SW480 (cell line): ENCODE data around the gene RAN.
"Not testable (repeated sequence)": the region's sequence is repeated elsewhere in the genome, so short reads cannot be mapped to it uniquely, and the experiment has no call there.

Source experiments
- DNase-seq: peaks from one replicate; pipeline ENCODE4 v3.0.0-alpha.2; 2016; ENCODE audit warnings: low spot score

RAN gene

DNA sequence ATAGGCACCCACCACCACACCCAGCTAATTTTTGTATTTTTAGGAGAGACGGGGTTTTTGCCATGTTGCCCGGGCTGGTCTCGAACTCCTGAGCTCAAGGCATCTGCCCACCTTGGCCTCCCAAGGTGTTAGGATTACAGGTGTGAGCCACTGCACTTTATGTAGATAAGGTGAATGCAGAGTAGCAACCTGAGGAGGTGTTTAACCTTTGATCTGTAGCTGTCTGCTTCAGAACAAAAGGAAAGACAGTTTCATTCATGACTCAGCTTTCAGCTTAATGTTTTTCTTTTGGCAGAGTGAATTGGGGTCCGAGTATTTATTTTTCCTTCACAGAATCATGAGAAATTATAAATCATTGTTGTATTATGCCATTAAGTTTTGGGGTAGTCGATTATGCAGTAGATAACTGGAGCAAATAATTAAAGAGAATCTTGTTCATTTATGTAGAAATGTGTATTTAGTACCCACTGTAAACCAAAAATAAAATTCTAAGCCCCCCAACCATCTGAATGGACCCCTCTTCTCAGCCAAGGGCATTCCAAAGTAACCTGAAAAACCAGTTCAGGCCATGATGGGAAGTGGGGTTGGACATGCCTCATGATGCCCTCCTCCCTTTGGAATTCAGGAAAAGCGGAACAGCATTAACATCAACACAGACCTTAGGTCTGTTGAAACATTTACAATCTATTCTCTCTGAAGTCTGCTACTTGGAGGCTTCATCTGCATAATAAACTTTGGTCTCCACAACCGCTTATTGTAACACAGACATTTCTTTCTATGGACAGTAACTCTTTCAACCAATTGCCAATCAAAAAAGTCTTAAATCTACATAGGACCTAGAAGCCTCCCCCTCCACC lies 22.1 kb upstream of the RAN start:
- peak; percentile 59 for DNase-seq

DNA sequence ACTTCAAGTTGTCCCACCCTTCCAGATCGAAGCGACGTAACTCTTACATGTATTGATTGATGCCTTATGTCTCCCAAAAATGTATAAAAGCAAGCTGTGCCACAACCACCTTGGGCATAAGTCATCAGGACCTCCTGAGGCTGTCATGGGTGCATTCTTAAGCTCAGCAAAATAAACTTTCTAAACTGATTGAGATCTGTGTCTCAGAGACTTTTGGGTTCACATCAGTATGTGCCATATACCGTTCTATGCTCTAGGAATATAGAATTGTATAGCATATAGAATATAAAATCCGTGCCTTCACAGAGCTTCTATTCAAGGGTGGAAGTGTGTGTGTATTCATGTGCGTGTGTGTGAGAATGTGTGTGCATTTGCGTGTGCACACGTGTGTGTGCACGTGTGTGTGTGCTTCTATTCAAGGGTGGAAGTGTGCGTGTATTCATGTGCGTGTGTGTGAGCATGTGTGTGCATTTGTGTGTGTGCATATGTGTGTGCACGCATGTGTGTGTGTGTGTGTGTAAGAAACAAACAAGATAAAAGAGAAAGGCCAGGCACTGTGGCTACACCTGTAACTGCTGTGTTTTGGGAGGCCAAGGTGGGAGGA lies 21.3 kb upstream of the RAN start:
- no peak for DNase-seq

DNA sequence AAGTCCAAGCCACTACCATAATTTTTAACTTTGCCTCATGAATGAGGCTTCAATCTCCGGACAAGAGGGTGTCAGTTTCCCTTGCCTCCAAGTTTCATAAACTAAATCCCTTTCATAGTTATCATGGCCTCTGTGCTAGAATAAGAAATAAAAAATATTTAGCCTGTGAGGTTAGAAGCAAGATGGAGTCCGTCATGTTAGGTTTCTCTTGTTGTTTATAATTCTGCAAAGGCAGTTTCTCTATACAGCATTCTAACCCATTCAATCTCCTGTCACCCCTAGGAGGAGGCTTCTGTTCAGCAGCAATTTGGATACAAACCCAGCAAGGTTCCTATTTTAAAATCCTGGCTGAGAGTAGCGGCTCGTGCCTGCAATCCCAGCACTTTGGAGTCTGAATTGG lies 15.8 kb upstream of the RAN start:
- no peak for DNase-seq

DNA sequence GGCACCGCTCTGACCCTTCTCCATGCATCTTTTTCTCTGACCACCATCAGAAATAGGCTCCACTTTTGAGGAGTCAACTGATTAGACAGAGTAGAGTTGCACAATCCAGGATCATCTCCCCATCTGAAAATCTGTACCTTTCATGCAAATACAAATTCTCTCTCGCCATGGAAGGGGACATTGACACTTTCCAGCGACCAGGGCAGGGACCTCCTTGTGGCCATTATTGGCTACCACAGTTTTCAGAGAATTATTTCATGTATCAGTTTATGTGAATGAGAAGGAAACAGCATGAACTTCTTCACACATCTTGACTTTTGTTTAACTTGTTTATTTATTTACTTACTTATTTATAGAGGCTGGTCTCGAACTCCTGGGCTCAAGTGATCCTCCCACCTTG lies 13.8 kb upstream of the RAN start:
- DNase-seq, result no peak

DNA sequence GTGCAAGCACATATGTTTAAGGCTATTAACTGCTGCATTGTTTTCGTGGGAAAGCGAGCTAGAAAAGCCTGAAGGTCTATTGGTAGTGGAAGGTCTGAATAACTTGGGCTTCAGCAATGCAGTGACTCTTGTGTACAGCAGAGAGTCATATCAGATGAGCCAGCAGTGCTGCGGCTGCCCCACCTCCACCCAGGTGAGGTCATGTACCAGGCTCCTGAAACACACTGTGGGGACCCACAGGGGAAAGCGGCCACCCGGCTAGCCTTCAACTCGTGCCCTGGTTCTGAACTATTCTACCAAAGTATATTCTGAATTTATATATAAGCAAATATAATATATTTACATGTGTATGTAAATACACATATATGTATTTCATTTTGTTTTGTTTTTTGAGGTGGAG lies 12.7 kb upstream of the RAN start:
- DNase-seq, result no peak

DNA sequence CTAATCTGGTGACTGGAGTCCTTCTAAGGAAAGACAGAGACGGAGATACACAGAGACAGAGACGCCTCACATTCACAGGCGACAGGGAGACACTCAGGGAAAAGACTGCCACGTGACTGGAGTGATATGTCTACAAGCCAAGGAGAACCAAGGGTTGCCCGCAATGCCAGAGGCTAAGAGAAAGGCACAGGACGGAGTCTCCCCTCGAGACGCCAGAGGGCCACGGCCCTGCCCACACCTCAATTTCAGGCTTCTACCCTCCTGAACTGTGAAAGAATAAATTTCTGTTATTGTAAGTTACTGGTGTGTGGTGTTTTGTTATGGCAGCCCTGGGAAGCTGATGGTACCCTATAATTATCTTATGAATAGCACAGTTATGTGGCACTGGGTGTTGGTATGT lies 11.6 kb upstream of the RAN start:
- no peak for DNase-seq

DNA sequence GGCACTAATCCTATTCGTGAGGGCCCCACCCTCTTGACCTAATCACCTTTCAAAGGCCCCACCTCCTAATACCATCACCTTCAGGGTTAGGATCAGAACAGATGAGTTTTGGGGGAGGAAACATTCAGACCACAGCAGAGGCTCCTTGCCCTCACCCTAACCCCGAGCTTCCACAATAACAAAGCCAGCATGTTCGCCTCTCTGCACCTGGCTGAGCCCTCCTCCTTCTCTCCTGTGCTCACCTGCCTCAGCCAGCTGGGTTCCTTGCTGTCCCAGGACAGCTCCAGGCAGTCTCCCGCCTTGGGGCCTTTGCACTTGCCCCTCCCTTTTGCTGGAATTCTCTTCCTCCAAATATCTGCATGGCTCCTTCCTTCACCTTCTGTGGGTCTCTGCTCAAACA lies 9.7 kb upstream of the RAN start:
- no peak for DNase-seq

DNA sequence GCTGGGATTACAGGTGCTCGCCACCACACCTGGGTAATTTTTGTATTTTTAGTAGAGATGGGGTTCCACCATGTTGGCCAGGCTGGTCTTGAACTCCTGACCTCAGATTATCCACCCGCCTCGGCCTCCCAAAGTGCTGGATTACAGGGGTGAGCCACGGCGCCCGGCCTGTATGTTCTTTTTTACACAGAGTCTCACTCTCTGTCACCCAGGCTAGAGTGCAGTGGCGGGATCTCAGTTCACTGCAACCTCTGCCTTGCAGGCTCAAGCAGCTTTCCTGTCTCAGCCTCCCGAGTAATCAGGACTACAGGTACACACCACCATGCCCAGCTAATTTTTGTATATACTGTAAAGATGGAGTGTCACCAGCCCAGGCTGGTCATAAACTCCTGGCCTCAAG lies 9.1 kb upstream of the RAN start:
- not testable (repeated sequence) for DNase-seq

DNA sequence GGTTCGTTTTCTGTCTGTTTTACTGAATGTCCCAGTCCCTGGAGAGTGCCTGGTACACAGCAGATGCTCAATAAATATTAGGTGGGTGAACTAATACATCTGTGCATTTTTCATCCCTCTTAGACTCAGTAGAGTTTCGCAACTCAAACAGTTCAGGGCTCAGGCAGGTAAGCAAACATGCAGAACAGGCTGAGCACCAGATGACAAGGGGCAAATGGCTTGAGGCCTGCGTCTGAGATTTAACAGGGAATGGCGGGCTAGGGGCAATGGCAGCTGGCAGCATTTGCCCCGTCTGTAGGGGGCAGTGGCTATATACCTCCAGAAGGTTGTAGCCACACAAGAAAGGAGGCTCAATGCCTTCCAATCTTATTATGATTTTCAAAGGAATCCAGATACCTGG lies 8.6 kb upstream of the RAN start:
- no peak for DNase-seq

DNA sequence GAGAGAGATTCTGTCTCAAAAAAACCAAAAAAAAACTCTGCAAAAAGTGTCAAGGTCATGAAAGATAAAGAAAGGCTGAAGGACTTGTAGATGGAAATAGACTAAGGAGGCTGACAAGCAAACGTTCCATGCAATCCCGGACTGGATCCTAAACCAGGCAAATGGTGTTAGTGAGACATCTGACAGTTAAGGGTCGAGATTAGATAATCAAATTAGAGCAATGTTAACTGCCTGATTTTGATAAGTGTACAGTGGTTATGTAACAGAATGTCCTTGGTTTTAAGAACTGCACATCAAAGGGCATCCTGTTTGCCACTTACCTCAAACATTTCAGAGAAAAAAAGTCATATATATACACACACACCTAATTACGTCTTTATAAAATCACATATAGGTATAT lies 3.5 kb upstream of the RAN start:
- no peak for DNase-seq

DNA sequence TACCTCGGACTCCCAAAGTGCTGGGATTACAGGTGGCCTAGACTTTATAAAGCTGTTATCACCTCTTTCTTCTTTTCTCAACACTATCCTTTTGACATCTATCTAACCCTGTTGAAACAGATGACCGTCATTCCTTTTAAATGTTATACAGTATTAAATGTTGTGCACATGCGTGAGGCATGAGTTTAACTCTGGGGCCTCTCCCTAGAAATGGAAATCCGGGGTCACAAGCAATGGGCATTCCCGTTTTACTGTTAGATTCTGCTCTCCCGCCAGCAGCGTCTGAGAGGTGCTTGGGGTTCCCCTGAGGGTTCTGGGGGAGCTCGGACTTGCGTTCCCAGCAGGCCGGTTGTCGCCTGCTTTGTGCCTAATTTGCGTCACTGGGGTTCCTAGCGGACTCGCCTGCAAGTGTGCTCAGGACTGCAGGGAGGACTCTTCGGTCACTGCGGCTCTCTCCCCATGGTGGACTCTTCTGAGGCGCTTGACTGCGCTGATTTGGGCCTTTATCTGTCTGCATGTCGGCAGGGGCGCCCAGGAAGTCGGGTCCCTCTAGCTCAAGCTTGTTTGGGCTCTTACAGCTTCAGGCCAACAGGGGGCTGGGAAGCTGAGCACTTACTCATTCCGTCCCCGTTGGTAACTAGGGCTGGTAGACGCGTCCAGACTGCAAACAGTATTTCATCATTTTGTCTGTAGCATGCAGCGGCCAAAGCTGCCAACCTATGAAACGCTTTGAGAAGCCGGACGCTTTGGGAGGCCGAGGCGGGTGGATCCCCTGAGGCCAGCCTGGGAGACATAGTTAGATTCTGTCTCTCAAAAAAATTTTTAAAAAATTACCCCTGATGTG lies 1.2 kb upstream of the RAN start:
- peak; percentile 85 for DNase-seq

DNA sequence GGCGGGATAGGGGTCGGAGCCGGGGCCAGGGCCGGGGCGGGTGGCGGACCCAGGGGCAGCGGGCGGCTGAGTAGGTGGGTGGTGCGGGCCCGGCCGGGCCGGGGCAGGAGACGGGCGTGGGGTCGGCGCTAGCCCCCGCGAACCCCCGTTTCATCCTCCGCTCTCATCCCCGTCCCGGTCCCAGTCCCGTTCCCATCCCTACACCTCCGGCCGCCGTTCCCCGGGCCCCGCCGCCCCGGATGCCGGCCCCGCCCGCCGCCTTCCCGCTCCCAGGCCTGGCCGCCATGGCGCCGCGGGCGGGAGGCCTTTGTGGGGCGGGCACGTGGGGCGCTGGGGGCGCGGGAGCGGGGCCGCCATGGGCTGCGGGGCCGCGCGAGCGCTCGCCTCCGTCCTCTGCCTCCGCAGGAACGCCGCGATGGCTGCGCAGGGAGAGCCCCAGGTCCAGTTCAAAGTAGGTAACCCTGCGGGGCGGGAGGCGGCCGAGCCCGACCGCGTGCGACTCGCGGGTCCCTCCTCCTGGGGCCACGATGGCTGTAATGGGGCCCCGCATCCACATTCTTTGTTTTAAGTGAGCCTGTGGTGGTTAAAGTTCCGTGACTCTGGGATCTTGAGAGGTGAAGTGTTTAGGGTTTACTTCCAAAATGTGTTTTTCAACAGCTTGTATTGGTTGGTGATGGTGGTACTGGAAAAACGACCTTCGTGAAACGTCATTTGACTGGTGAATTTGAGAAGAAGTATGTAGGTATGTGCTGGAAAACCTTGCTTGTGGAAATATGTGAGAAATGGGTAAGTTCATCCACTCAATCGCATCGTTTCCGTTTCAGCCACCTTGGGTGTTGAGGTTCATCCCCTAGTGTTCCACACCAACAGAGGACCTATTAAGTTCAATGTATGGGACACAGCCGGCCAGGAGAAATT lies 572 bp downstream of the RAN start:
- no peak for DNase-seq

DNA sequence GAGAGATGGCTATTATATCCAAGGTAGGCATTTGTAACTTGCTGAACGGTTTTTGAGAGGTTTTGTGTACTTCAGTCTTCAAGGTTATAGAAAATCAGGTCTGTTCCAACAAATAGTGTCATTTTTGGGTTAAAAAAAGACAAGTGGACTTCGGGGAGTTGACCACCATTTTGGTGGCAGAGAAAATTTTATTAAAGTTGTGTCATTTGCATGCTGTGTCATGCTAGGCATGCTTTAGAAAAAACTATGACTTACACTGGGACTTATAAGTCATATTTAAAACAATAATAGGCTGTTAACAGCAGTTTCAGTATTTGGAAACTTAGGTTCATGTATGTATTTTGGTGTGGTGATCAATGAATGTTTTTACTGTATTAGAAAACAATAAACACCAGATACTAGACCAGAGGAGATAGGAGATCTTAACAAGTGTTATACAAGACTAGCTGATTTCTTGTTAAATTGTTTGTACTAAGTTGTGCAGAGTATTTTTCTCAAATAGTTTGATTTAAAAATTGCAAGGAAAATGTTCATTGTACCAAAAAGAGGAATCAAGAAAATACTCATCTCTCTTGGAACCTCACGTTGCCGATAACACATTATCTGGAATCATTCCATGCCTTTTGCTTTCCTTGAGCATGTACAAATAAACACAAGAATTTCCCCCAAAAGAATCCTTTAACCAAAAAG lies 1.4 kb downstream of the RAN start:
- DNase-seq, result no peak

DNA sequence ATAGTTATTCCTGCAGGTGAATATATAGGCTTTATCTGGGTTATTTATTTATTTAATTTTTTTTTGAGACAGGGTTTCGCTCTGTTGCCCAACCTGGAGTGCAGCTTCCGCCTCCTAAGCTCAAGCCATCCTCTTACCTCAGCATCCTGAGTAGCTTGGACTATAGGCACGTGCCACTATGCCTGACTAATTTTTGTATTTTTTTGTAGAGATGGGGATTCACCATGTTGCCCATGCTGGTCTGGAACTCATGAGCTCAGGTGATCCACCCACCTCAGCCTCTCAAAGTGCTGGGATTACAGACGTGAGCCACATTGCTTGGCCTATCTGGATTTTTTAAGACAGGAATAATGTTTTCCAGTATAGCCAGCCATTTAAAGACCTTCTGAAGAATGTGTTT lies 2.0 kb downstream of the RAN start:
- DNase-seq, result no peak

DNA sequence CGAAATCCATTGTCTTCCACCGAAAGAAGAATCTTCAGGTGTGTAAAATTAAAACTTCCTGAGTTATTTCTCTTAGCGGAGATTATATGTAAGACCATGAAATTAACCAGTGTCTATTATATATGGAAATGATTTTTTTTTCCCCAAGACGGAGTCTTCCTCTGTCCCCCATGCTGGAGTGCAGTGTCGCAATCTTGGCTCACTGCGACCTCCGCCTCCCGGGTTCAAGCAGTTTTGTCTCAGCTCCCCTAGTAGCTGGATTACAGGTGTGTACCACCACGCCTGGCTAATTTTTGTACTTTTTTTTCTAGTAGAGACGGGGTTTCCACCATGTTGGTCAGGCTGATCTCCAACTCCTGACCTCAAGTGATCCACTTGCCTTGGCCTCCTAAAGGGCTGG lies 2.8 kb downstream of the RAN start:
- no peak for DNase-seq

DNA sequence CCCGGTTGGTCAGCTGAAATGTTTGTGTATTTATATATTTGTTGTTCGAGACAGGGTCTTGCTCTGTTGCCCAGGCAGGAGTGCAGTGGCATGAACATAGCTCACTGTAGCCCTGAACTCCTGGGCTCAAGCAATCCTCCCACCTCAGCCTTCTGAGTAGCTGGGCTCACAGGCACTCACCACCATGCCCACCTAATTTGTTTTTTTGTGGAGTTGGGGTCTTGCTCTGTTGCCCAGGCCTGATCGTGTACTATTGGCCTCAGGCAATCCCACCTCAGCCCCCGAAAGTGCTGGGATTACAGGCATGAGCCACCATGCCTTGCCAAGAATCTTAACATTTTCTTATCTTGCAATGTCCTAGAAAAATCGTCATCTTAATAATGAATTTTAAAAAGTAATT lies 3.3 kb downstream of the RAN start:
- no peak for DNase-seq

DNA sequence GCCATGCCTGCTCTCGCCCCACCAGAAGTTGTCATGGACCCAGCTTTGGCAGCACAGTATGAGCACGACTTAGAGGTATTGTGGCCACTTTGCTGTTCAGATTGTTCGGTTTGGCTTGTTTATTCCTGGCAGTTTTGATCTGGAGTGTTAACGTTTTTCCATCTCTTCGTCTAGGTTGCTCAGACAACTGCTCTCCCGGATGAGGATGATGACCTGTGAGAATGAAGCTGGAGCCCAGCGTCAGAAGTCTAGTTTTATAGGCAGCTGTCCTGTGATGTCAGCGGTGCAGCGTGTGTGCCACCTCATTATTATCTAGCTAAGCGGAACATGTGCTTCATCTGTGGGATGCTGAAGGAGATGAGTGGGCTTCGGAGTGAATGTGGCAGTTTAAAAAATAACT lies 3.8 kb downstream of the RAN start:
- DNase-seq, result not testable (repeated sequence)

DNA sequence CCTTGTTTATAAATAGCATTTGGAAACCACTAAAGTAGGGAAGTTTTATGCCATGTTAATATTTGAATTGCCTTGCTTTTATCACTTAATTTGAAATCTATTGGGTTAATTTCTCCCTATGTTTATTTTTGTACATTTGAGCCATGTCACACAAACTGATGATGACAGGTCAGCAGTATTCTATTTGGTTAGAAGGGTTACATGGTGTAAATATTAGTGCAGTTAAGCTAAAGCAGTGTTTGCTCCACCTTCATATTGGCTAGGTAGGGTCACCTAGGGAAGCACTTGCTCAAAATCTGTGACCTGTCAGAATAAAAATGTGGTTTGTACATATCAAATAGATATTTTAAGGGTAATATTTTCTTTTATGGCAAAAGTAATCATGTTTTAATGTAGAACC lies 4.4 kb downstream of the RAN start:
- DNase-seq, result no peak

DNA sequence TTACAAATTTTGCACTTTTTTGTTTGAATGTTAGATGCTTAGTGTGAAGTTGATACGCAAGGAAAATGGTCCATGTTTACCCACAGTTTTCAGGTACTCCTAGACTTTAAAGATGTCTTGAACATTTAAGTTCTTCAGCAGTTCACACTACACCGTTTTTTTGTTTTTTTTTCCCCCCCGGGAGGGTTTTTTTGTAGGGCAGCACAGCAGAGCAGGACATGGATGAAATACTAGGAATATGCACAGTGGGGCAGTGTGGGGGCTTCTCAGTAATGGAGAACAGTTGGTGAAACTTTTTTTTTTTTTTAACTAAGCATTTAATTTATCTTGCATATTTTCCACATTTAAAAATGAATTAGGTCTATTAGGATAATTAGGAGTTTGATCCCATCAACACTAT lies 4.9 kb downstream of the RAN start:
- DNase-seq, result no peak

DNA sequence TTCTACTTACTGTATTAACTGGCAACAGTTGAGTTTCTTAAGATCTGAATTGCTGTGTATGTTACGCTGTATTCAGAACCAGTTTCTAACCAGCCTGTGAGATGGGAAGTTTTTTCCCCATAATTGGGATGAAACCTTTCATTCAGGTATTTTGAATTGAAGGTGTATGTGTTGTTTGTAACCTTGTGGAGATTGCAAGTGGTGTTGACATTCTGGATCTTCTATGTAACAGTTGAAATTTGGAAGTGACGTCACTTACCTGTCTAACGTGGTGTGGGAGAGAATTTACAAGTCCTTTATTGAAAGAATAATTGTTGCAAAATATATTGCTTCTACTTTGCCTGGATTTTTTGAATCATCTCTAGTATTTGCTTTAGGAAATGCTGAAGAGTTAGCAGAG lies 5.5 kb downstream of the RAN start:
- no peak for DNase-seq
